K562 (cell line): Measurements from ENCODE around the gene PLSCR5. TPM values are rescaled to one million over a fixed set of nuclear protein-coding genes. Genes with fewer than 3 reads are reported as not detected.

Experiments used
- ASH1L ChIP-seq: fragments of 450-650 bp; IDR thresholded peaks from 2 replicates; pipeline ENCODE4 v1.6.1; 2018; ENCODE audit warnings: borderline replicate concordance, mild to moderate bottlenecking, low read depth; ENCODE audit not compliant: partially characterized antibody
- BCLAF1 ChIP-seq, 2 experiments: fragments of 450-650 bp in 1 of 2; IDR thresholded peaks; 2 replicates each; pipeline ENCODE4 v1.6.1; 2011 to 2017; ENCODE audit warnings: low read depth in 2 of 2, antibody characterized with exemption in 1 of 2, borderline replicate concordance in 1 of 2, low read length in 1 of 2, mild to moderate bottlenecking in 1 of 2, mixed read lengths in 1 of 2; ENCODE audit not compliant: control insufficient read depth in 1 of 2
- CREM ChIP-seq: IDR thresholded peaks from 2 replicates; pipeline ENCODE4 v1.6.1; 2014; ENCODE audit warnings: antibody characterized with exemption, low read depth
- EGR1 ChIP-seq: fragments of 450-650 bp; conservative IDR thresholded peaks from 2 replicates; pipeline ENCODE4 v1.6.1; 2017; ENCODE audit warnings: mild to moderate bottlenecking
- ELF1 ChIP-seq: fragments of 200-800 bp; sonication (Bioruptor generic); IDR thresholded peaks from 2 replicates; pipeline ENCODE4 v1.6.1; 2016; ENCODE audit warnings: missing genetic modification characterization, missing compliant biosample characterization
- HOXB6 ChIP-seq: fragments of 250-450 bp; sonication (Bioruptor Pico); IDR thresholded peaks from 2 replicates; pipeline ENCODE4 v1.5.1; 2022; ENCODE audit warnings: mild to moderate bottlenecking, borderline replicate concordance
- L3MBTL2 ChIP-seq: fragments of 450-650 bp; IDR thresholded peaks from 2 replicates; pipeline ENCODE4 v1.6.1; 2016; ENCODE audit warnings: mild to moderate bottlenecking, moderate library complexity
- MCM3 ChIP-seq: fragments of 450-650 bp; IDR thresholded peaks from 2 replicates; pipeline ENCODE4 v1.6.1; 2016
- NR2F6 ChIP-seq: fragments of 450-650 bp; formaldehyde crosslinking; IDR thresholded peaks from 2 replicates; pipeline ENCODE4 v1.4.0; 2020; ENCODE audit warnings: mild to moderate bottlenecking
- TFAP4 ChIP-seq: sonication (generic); formaldehyde crosslinking; IDR thresholded peaks from 2 replicates; pipeline ENCODE4 v1.8.0; 2022; ENCODE audit warnings: missing genetic modification reagents, mild to moderate bottlenecking, moderate library complexity, borderline replicate concordance
- ZFP1 ChIP-seq: fragments of 450-650 bp; formaldehyde crosslinking; IDR thresholded peaks from 2 replicates; pipeline ENCODE4 v1.4.0; 2020; ENCODE audit warnings: mild to moderate bottlenecking, mixed read lengths
- ZNF165 ChIP-seq: fragments of 250-450 bp; sonication (Bioruptor Pico); IDR thresholded peaks from 2 replicates; pipeline ENCODE4 v1.4.0; 2020; ENCODE audit warnings: borderline replicate concordance
- ZNF586 ChIP-seq: fragments of 450-650 bp; formaldehyde crosslinking; conservative IDR thresholded peaks from 2 replicates; pipeline ENCODE4 v1.4.0; 2020; ENCODE audit warnings: mild to moderate bottlenecking, moderate library complexity
- ZNF780A ChIP-seq: fragments of 250-450 bp; sonication (Bioruptor Pico); IDR thresholded peaks from 2 replicates; pipeline ENCODE4 v1.5.0; 2021; ENCODE audit warnings: mild to moderate bottlenecking
- polyA plus RNA-seq, 8 experiments: library from polyadenylated mRNA; depleted of rRNA in 4 of 8; stranded (reverse) in 5 of 8; unstranded in 3 of 8; fragments of >200 nt; fragmentation: Nextera tagmentation in 2 of 8; fragmentation: Illumina TruSeq in 1 of 8; extraction: Ambion mirVana in 2 of 8; extraction: Trizol in 1 of 8; gene quantifications; 2 replicates each; pipeline versions ENCODE4 v1.2.1 to v1.2.3, GENCODE V29; 2011 to 2014; ENCODE audit warnings: inconsistent platforms in 1 of 8, missing spikeins in 1 of 8
- total RNA-seq, 7 experiments: library from RNA; depleted of rRNA in 6 of 7; stranded (reverse); fragments of >200 nt in 6 of 7; fragmentation: Illumina TruSeq in 2 of 7; extraction: Trizol in 2 of 7; gene quantifications; 2 replicates each; pipeline versions ENCODE4 v1.2.1 to v1.2.3, GENCODE V29; 2011 to 2021; ENCODE audit warnings: low replicate concordance in 1 of 7
- TF ChIP-seq, protein P1 (sequence below): fragments of 450-650 bp; IDR thresholded peaks from 2 replicates; pipeline ENCODE4 v1.6.1; 2016; ENCODE audit warnings: mild to moderate bottlenecking
- TF ChIP-seq, protein P2 (sequence below), 3 experiments: IDR thresholded peaks in 2 of 3; conservative IDR thresholded peaks in 1 of 3; 2 replicates each; pipeline ENCODE4 v1.5.1; 2011 to 2012; ENCODE audit warnings: low read length in 3 of 3, mild to moderate bottlenecking in 3 of 3, control low read depth in 2 of 3, improper control_type of control experiment in 1 of 3, inconsistent platforms in 1 of 3, low read depth in 1 of 3, mixed read lengths in 1 of 3, moderate library complexity in 1 of 3; ENCODE audit not compliant: insufficient read depth in 2 of 3

The PLSCR5 gene
- total and polyA plus RNA-seq, 9 of the 15 experiments (the other 6 are each of a cell fraction or from before 2014, with no cell fraction given) = not detected

- no peak for TF ChIP-seq ELF1 (tag)
- no peak for TF ChIP-seq MCM3
- TF ChIP-seq ASH1L = no peak
- no peak for TF ChIP-seq L3MBTL2
- no peak for TF ChIP-seq ZFP1 (CRISPR knock-in tag)
- TF ChIP-seq, protein P1, sequence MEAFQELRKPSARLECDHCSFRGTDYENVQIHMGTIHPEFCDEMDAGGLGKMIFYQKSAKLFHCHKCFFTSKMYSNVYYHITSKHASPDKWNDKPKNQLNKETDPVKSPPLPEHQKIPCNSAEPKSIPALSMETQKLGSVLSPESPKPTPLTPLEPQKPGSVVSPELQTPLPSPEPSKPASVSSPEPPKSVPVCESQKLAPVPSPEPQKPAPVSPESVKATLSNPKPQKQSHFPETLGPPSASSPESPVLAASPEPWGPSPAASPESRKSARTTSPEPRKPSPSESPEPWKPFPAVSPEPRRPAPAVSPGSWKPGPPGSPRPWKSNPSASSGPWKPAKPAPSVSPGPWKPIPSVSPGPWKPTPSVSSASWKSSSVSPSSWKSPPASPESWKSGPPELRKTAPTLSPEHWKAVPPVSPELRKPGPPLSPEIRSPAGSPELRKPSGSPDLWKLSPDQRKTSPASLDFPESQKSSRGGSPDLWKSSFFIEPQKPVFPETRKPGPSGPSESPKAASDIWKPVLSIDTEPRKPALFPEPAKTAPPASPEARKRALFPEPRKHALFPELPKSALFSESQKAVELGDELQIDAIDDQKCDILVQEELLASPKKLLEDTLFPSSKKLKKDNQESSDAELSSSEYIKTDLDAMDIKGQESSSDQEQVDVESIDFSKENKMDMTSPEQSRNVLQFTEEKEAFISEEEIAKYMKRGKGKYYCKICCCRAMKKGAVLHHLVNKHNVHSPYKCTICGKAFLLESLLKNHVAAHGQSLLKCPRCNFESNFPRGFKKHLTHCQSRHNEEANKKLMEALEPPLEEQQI = no peak
- no peak for TF ChIP-seq ZNF586
- no peak for TF ChIP-seq ZNF165 (CRISPR knock-in tag)
- no peak for TF ChIP-seq NR2F6 (CRISPR knock-in tag)
- TF ChIP-seq, protein P2, sequence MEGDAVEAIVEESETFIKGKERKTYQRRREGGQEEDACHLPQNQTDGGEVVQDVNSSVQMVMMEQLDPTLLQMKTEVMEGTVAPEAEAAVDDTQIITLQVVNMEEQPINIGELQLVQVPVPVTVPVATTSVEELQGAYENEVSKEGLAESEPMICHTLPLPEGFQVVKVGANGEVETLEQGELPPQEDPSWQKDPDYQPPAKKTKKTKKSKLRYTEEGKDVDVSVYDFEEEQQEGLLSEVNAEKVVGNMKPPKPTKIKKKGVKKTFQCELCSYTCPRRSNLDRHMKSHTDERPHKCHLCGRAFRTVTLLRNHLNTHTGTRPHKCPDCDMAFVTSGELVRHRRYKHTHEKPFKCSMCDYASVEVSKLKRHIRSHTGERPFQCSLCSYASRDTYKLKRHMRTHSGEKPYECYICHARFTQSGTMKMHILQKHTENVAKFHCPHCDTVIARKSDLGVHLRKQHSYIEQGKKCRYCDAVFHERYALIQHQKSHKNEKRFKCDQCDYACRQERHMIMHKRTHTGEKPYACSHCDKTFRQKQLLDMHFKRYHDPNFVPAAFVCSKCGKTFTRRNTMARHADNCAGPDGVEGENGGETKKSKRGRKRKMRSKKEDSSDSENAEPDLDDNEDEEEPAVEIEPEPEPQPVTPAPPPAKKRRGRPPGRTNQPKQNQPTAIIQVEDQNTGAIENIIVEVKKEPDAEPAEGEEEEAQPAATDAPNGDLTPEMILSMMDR (IDR thresholded peaks at IDR 0.05 in 2 of 3, conservative IDR thresholded peaks at IDR 0.05 in 1 of 3; ENCODE audit: insufficient read depth in 2 of 3, low read depth in 1 of 3, low read length in 3 of 3) = peak in 2 of 3 experiments; percentile 27 to 78; a peak in 3 of 6 replicates
- no peak for TF ChIP-seq HOXB6 (CRISPR knock-in tag)
- TF ChIP-seq ZNF780A (CRISPR knock-in tag) = no peak
- no peak for TF ChIP-seq TFAP4 (CRISPR knock-in tag)
- TF ChIP-seq CREM = no peak
- TF ChIP-seq EGR1 = no peak
- no peak for TF ChIP-seq BCLAF1 (IDR thresholded peaks at IDR 0.05; ENCODE audit: borderline replicate concordance in 1 of 2, control insufficient read depth in 1 of 2, low read depth in 2 of 2, low read length in 1 of 2)
These were observed 27.5 kb downstream of the PLSCR5 start (continued) for GRCh38 chr3:146577662-146578061.
